ENCODE results near the gene HOXC6. TPM values are rescaled to one million over a fixed set of nuclear protein-coding genes. Genes with fewer than 3 reads are reported as not detected.

The HOXC6 gene
- total RNA-seq, 1 experiment from 2014 or later: 2.8 TPM

- TF ChIP-seq, protein P1, sequence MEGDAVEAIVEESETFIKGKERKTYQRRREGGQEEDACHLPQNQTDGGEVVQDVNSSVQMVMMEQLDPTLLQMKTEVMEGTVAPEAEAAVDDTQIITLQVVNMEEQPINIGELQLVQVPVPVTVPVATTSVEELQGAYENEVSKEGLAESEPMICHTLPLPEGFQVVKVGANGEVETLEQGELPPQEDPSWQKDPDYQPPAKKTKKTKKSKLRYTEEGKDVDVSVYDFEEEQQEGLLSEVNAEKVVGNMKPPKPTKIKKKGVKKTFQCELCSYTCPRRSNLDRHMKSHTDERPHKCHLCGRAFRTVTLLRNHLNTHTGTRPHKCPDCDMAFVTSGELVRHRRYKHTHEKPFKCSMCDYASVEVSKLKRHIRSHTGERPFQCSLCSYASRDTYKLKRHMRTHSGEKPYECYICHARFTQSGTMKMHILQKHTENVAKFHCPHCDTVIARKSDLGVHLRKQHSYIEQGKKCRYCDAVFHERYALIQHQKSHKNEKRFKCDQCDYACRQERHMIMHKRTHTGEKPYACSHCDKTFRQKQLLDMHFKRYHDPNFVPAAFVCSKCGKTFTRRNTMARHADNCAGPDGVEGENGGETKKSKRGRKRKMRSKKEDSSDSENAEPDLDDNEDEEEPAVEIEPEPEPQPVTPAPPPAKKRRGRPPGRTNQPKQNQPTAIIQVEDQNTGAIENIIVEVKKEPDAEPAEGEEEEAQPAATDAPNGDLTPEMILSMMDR (conservative IDR thresholded peaks at IDR 0.05; ENCODE audit: low read depth, low read length): no peak
- TF ChIP-seq EZH2 (IDR thresholded peaks at IDR 0.05; ENCODE audit: low read length, unreplicated experiment): no peak
- no peak for TF ChIP-seq EZH2phosphoT487 (IDR thresholded peaks at IDR 0.05; ENCODE audit: borderline replicate concordance, low read length)
These were observed 44.2 kb upstream of the HOXC6 start for GRCh38 chr12:53983950-53984572.

DNA sequence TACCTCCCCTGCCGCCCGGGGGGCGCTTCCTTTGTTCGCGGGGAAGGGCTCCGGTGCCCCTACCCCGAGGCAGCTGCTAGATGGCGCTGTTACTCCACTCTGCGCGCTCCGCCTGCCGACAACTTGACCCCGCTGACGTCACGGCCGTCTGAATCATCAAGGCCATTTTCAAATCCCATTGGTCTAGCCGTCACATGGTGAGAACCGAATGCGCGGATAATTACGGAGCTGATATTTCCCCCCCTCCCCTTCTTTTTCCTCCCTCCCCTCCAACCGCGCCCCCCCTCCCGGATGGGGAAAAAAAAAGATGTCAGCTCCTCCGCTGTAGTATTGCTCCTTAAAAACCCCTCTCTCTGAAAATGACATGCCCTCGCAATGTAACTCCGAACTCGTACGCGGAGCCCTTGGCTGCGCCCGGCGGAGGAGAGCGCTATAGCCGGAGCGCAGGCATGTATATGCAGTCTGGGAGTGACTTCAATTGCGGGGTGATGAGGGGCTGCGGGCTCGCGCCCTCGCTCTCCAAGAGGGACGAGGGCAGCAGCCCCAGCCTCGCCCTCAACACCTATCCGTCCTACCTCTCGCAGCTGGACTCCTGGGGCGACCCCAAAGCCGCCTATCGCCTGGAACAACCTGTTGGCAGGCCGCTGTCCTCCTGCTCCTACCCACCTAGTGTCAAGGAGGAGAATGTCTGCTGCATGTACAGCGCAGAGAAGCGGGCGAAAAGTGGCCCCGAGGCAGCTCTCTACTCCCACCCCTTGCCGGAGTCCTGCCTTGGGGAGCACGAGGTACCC is 43.1 kb upstream of the HOXC6 start, which contains the start of gene HOXC10:
HOXC10 (plus strand) TSS at position 246 of the 791 bp plus-strand sequence; CDS start at position 360, 114 bp downstream.
- H3K27me3 ChIP-seq (ENCODE audit: low read length): no peaks in the 10 kb centered on the region
- peaks cover 26% of the 10 kb centered on the region for H3K4me1 ChIP-seq (ENCODE audit: insufficient read depth, low read length)
- H3K9ac ChIP-seq (ENCODE audit: low read length): no peak within 1 kb of the TSS
- H3K4me2 ChIP-seq (ENCODE audit: low read length): peak within 1 kb of the TSS; percentile 78
- POLR2A ChIA-PET (ENCODE audit: unreplicated experiment): no interaction called here
- no peaks in the 10 kb centered on the region for H3K9me2 ChIP-seq (replicated peaks; ENCODE audit: low read length)
- BruUV-seq (replicated peaks): no TSS peak
- no peaks in the 10 kb centered on the region for H4K20me1 ChIP-seq (ENCODE audit: low read length)
- ATAC-seq (peak; percentile 64), DNase-seq (peak; percentile 93)
- peak within 1 kb of the TSS; percentile 46; the same call in 1 of the 2 replicates for H3K4me3 ChIP-seq (ENCODE audit: low read length)
- intact Hi-C loops (cut with micrococcal nuclease): loop anchor here (5.0 kb wide), 1 partner anchor 43 kb away; no protein-coding TSS in a partner anchor
- H3K79me2 ChIP-seq (ENCODE audit: low read length): no peaks in the 10 kb centered on the region
- H2AFZ ChIP-seq (ENCODE audit: low read length): peak within 1 kb of the TSS; percentile 86
- H3K27ac ChIP-seq (ENCODE audit: low read length): no peak within 1 kb of the TSS
- TF ChIP-seq, protein P1 (conservative IDR thresholded peaks at IDR 0.05; ENCODE audit: low read depth, low read length): peak; percentile 71
- TF ChIP-seq EZH2phosphoT487 (IDR thresholded peaks at IDR 0.05; ENCODE audit: borderline replicate concordance, low read length): no peak
- TF ChIP-seq EZH2 (IDR thresholded peaks at IDR 0.05; ENCODE audit: low read length, unreplicated experiment): no peak
- H3K36me3 ChIP-seq (ENCODE audit: low read depth, low read length): no peaks in the 10 kb centered on the region
- H3F3A ChIP-seq (ENCODE audit: low read length, unreplicated experiment): no peaks in the 10 kb centered on the region
- CTCF ChIA-PET: interaction anchor here (0.5 to 1.3 kb wide), 6 partner anchors 11 to 216 kb away, joined by 3 to 11 read pairs (median 4); partner anchors contain the start of gene HOXC5
- no peaks in the 10 kb centered on the region for H3K9me3 ChIP-seq (ENCODE audit: low read length)

More at GRCh38 chr12:53983950-53984572, 44.2 kb upstream of the HOXC6 start:
- ATAC-seq (no peak), DNase-seq (no peak)
- Histone ChIP-seq H2AFZ (ENCODE audit: low read length) (no peak overlapping the region; the same call in 1 of the 2 replicates), H3F3A (ENCODE audit: low read length, unreplicated experiment) (no peaks in the 10 kb centered on the region), H3K27ac (ENCODE audit: low read length) (no peak overlapping the region), H3K9me2 (replicated peaks; ENCODE audit: low read length) (no peaks in the 10 kb centered on the region), H3K4me2 (ENCODE audit: low read length) (peak overlapping the region; percentile 41; the same call in 1 of the 2 replicates), H3K9ac (ENCODE audit: low read length) (no peak overlapping the region), H3K79me2 (ENCODE audit: low read length) (no peaks in the 10 kb centered on the region), H3K36me3 (ENCODE audit: low read depth, low read length) (no peaks in the 10 kb centered on the region), H4K20me1 (ENCODE audit: low read length) (no peaks in the 10 kb centered on the region), H3K27me3 (ENCODE audit: low read length) (no peaks in the 10 kb centered on the region), H3K9me3 (ENCODE audit: low read length) (no peaks in the 10 kb centered on the region), H3K4me1 (ENCODE audit: insufficient read depth, low read length) (peaks cover 25% of the 10 kb centered on the region), H3K4me3 (ENCODE audit: low read length) (no peak overlapping the region)
- intact Hi-C loops (cut with micrococcal nuclease): no loop called here
- POLR2A ChIA-PET (ENCODE audit: unreplicated experiment): no interaction called here
- CTCF ChIA-PET: interaction anchor here (1.2 to 1.3 kb wide), 2 partner anchors 48 to 217 kb away, joined by 3 to 11 read pairs; partner anchors contain the start of gene HOXC5
- no TSS peak for BruUV-seq (replicated peaks)

Data from PC-3 (cell line).